Stimulated activated CD8-positive, alpha-beta memory T cell treated with anti-CD3 and anti-CD28 coated beads, Interleukin-15, amount 100 ng/mL, for 24 hours (primary cell): ENCODE data around the gene ZIC4.

ENCODE experiments used
- DNase-seq: peaks from one replicate; pipeline ENCODE4 v3.0.0-alpha.2; 2020; ENCODE audit warnings: low read depth

The ZIC4 gene

GRCh38 chr3:147351301-147351700 is 55.0 kb downstream of the ZIC4 start:
- DNase-seq, result no peak

- DNase-seq, result no peak
These were observed 57.4 kb downstream of the ZIC4 start for GRCh38 chr3:147348976-147349375.

DNA sequence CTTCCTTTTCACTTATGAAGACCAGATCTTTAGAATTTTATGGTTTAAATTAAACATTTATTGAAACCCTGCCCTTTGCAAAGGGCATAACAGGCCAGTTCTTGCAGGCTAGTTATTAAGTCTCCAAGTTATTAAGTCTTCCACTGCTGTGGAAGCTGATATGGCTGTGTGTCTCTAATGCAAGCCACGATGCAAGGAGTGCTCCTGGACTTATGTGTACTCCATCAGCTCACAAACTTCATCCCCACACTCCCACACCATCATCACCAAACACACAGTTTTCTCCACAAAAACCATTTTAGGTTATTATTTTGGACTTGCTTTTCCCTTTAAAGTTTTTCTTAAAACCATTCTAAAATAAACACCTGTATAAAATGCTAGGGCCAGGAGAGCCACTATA is 62.4 kb downstream of the ZIC4 start:
- no peak for DNase-seq

DNA sequence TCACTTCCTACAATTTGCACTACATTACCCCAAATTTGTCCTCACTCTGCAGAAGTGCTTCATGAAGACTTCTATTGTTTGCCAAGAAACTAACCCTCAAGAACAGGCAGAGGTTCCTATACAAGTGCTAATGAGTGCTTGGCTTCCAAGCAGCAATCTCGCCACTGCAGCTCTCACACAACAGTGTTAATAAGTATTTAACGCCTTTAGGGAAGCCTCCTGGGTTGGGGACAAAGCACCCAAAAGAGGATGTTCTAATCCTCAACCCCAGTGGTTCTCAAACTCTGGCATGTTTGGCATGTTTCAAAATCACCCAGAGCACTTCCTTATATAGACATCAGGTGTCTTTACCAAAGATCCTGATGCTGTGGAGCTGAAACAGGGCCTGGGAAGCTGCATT is 64.6 kb downstream of the ZIC4 start:
- DNase-seq, result no peak

DNA sequence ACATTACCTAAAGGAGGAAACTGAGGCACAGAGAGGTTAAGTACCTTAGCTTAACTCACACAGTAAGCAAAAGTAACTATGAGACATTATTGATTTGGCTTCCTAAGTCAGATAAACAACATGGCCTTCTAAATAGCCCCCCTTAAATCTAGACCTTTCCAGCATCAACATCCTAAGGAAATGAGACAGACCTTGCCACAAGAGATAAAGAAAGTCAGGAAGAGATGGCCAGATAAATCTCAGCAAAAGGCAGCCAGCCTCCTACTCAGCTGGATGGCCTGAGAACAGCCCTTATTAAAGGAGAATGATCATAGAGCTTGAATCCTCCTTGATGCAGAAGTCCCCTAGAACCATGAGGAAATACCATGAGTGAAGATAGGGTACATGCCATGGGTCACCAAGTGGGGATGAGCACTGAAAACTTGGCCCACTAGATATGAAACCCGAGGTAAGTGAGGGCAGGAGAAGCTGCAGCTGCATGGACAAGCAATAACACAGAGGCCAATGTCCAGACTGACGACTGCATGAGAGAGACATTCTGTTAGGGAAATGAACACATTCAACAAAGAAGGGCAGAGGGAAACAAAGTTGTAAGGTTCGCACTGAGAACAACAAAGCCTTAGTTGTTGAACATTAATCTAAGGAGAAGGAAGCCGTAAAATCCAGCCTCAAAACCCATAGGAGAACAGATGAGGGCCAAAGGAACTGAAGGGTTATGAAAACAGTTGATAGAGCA is 69.6 kb downstream of the ZIC4 start:
- no peak for DNase-seq
